MCF 10A (cell line): ENCODE results near the gene C17orf67. TPM values are rescaled to one million over a fixed set of nuclear protein-coding genes. Genes with fewer than 3 reads are reported as not detected.

Experiments
- BruUV-seq: library from RNA; stranded (reverse); fragments of 400-500 nt; replicated peaks from 2 replicates; lab custom pipeline; 2021; lab: Mats Ljungman, UMichigan
- CTCF ChIA-PET: fragments of 300-600 bp; sonication (Branson Sonifier 250); formaldehyde crosslinking; extraction: SDS; loops from one replicate; lab custom pipeline; 2021; ENCODE audit warnings: antibody characterized with exemption, inconsistent platforms; lab: Yijun Ruan, JAX
- POLR2A ChIA-PET: fragments of 300-600, 350-650 bp; sonication (Branson Sonifier 250); formaldehyde crosslinking; extraction: SDS; loops from one replicate; lab custom pipeline; 2020; ENCODE audit warnings: antibody characterized with exemption, inconsistent platforms; lab: Yijun Ruan, JAX
- DNase-seq: peaks from one replicate; pipeline ENCODE4 v3.0.0-alpha.2; 2018; ENCODE audit not compliant: unreplicated experiment
- H3K27ac Mint-ChIP-seq: one replicate; pipeline ENCODE4 v1.8.0; 2022; ENCODE audit warnings: mild to moderate bottlenecking, low read depth, mixed read lengths; ENCODE audit not compliant: unreplicated experiment
- H3K27me3 Mint-ChIP-seq: one replicate; pipeline ENCODE4 v1.8.0; 2022; ENCODE audit warnings: mixed read lengths; ENCODE audit not compliant: insufficient read depth, unreplicated experiment
- H3K36me3 Mint-ChIP-seq: one replicate; pipeline ENCODE4 v1.8.0; 2022; ENCODE audit warnings: mild to moderate bottlenecking, moderate library complexity, mixed read lengths; ENCODE audit not compliant: insufficient read depth, unreplicated experiment
- H3K4me1 Mint-ChIP-seq: one replicate; pipeline ENCODE4 v1.8.0; 2022; ENCODE audit warnings: mixed read lengths; ENCODE audit not compliant: insufficient read depth, unreplicated experiment
- H3K4me3 Mint-ChIP-seq: one replicate; pipeline ENCODE4 v1.8.0; 2022; ENCODE audit warnings: mild to moderate bottlenecking, moderate library complexity, mixed read lengths; ENCODE audit not compliant: unreplicated experiment
- H3K9me3 Mint-ChIP-seq: one replicate; pipeline ENCODE4 v1.8.0; 2022; ENCODE audit warnings: mixed read lengths; ENCODE audit not compliant: unreplicated experiment
- intact Hi-C: fragments of 100-400 bp; cut with micrococcal nuclease; formaldehyde crosslinking; loops from 2 replicates; pipeline ENCODE4 v1.14.1; 2022
- total RNA-seq: library from RNA; stranded (reverse); gene quantifications from 2 replicates; pipeline ENCODE4 v1.2.3, GENCODE V29; 2022
- TF ChIP-seq, protein P1 (sequence below): fragments of 200-600 bp; IDR thresholded peaks from one replicate; pipeline ENCODE4 v1.8.0; 2022; ENCODE audit warnings: antibody characterized with exemption, mild to moderate bottlenecking; ENCODE audit not compliant: unreplicated experiment

The C17orf67 gene
- total RNA-seq, 1 experiment from 2014 or later, result 3.3 TPM

DNA sequence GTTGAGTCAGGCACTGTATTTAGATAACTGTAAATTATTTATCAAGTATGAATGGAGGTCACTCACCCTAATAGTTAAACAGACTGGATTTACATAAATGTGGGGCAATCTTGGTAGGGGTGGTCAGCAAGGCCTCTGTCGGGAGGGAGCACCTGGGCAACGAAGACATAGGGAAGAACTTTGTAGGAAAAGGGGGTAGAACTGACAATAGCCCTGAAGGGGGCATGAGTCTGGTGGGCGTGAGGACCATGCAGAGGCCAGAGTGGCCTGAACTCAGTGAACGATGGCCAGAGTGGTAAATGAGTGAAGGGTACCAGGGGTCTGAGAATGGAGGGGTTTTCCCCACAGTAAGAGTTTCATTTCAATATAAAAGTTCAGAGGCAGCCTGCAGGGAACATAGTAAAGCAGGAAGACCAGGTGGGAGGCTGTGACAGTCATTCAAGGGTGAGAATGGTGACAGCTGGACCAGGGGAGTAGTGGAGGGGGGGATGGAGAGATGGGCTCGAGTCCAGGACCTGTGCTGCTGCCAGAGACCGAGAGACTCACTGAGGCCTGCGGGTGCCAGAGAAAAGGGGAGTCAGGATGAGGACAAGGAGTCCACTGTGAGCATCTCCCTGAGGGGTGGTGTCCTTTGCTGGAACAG is 2.9 kb downstream of the C17orf67 start:
- Mint-ChIP-seq H3K4me3 (peak overlapping the region; percentile 47), H3K27me3 (no peaks in the 10 kb centered on the region), H3K4me1 (peaks cover 25% of the 10 kb centered on the region), H3K27ac (peak overlapping the region; percentile 75), H3K9me3 (no peaks in the 10 kb centered on the region), H3K36me3 (peaks cover 34% of the 10 kb centered on the region)
- POLR2A ChIA-PET, result no interaction called here
- TF ChIP-seq, protein P1, sequence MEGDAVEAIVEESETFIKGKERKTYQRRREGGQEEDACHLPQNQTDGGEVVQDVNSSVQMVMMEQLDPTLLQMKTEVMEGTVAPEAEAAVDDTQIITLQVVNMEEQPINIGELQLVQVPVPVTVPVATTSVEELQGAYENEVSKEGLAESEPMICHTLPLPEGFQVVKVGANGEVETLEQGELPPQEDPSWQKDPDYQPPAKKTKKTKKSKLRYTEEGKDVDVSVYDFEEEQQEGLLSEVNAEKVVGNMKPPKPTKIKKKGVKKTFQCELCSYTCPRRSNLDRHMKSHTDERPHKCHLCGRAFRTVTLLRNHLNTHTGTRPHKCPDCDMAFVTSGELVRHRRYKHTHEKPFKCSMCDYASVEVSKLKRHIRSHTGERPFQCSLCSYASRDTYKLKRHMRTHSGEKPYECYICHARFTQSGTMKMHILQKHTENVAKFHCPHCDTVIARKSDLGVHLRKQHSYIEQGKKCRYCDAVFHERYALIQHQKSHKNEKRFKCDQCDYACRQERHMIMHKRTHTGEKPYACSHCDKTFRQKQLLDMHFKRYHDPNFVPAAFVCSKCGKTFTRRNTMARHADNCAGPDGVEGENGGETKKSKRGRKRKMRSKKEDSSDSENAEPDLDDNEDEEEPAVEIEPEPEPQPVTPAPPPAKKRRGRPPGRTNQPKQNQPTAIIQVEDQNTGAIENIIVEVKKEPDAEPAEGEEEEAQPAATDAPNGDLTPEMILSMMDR, result no peak
- no TSS peak for BruUV-seq
- intact Hi-C loops, result loop anchor here (10.0 kb wide), 1 partner anchor 254 kb away; the partner anchor contains the start of gene AKAP1
- CTCF ChIA-PET, result interaction anchor here (0.6 to 2.3 kb wide), 2 partner anchors 12 to 74 kb away, joined by 4 to 14 read pairs; no protein-coding TSS in a partner anchor
- DNase-seq, result no peak

DNA sequence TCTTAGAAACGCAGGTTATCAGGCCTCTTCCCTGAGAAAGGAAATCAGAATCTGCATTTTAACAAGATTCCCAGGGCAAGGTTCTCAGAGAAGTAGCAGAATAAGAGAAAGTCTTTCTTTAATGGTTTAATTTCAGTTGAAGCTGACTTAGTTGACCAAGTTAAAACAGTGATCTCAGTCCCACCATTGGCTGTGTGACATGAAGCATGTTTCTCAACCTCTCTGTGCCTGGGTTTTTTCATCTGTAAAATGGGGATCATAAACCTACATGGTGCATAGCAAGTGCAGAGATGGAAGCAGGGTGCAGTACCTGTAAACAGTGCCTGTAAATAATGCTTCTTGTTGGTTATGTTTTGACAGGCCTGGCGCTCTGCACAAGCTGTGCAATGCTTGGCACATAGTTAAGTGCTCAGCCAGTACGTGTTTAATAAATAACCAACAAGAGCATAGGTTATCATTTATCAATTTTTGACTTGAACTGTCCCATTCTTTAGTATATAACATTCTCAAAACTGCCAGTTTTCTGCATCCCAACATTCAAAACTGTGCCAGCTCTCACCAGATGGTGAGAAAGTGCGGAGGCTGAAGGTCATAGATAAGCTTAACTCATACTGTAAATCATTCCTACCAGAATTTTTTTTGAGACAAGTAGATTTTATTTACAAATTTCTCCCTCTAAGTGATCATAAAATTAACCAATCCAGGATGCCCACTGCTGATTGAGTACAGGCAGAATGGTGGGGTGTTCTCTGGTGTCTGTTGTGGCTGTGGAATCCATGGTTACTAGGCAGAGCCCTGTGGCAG is 6.9 kb downstream of the C17orf67 start:
- intact Hi-C loops, result no loop called here
- CTCF ChIA-PET, result interaction anchor here (1.0 to 1.3 kb wide), 2 partner anchors 11 to 12 kb away, joined by 3 read pairs; no protein-coding TSS in a partner anchor
- no peak overlapping the region for H3K27ac Mint-ChIP-seq
- H3K4me3 Mint-ChIP-seq, result no peak overlapping the region
- POLR2A ChIA-PET, result interaction anchor here (1.0 to 1.1 kb wide), 2 partner anchors 11 to 752 kb away, joined by 3 to 4 read pairs; no protein-coding TSS in a partner anchor
- H3K9me3 Mint-ChIP-seq, result no peaks in the 10 kb centered on the region
- H3K27me3 Mint-ChIP-seq, result no peaks in the 10 kb centered on the region
- BruUV-seq, result no TSS peak
- DNase-seq, result no peak
- peaks cover 18% of the 10 kb centered on the region for H3K4me1 Mint-ChIP-seq
- TF ChIP-seq, protein P1, result no peak
- H3K36me3 Mint-ChIP-seq, result peaks cover 30% of the 10 kb centered on the region

- H3K4me1 Mint-ChIP-seq, result peaks cover 5% of the 10 kb centered on the region
Observed at GRCh38 chr17:56824503-56824902, 9.2 kb downstream of the C17orf67 start.

More at GRCh38 chr17:56824503-56824902, 9.2 kb downstream of the C17orf67 start:
- Mint-ChIP-seq H3K36me3 (peaks cover 10% of the 10 kb centered on the region), H3K27ac (no peak overlapping the region), H3K27me3 (no peaks in the 10 kb centered on the region), H3K9me3 (no peaks in the 10 kb centered on the region), H3K4me3 (no peak overlapping the region)
- CTCF ChIA-PET, result interaction anchor here (0.5 to 1.9 kb wide), 7 partner anchors 8 to 117 kb away, joined by 3 to 7 read pairs (median 4); no protein-coding TSS in a partner anchor
- no TSS peak for BruUV-seq
- TF ChIP-seq, protein P1, result no peak
- POLR2A ChIA-PET, result interaction anchor here (1.0 to 2.6 kb wide), 5 partner anchors 9 to 241 kb away, joined by 3 to 28 read pairs (median 3); partner anchors contain the start of genes C17orf67 and DGKE
- DNase-seq, result peak; percentile 17
- intact Hi-C loops, result no loop called here
